PC-9 (cell line): ENCODE measurements around the gene TTR. TPM values are rescaled to one million over a fixed set of nuclear protein-coding genes. Genes with fewer than 3 reads are reported as not detected.

Experiments used
- BruUV-seq: library from RNA; stranded (reverse); fragments of 400-500 nt; replicated peaks from 2 replicates; lab custom pipeline; 2021; lab: Mats Ljungman, UMichigan
- CTCF ChIA-PET: fragments of 300-600 bp; sonication (Branson Sonifier 250); formaldehyde crosslinking; loops from one replicate; lab custom pipeline; 2022; ENCODE audit warnings: antibody characterized with exemption; lab: Charles Lee
- POLR2A ChIA-PET: fragments of 300-600 bp; sonication (Branson Sonifier 250); formaldehyde crosslinking; loops from one replicate; lab custom pipeline; 2022; ENCODE audit warnings: antibody characterized with exemption; ENCODE audit not compliant: unreplicated experiment; lab: Charles Lee
- DNase-seq, 2 experiments: peaks; one replicate each; pipeline versions ENCODE4 v3.0.0 to v3.0.0-alpha.2; 2015 to 2022; ENCODE audit warnings: mixed read lengths in 1 of 2
- H2AFZ ChIP-seq: fragments of 200-600 bp; sonication (generic); 2 replicates; pipeline ENCODE4 v1.8.1; 2017; ENCODE audit warnings: antibody characterized with exemption
- H3F3A ChIP-seq: fragments of 200-600 bp; sonication (generic); 2 replicates; pipeline ENCODE4 v1.8.1; 2017; ENCODE audit warnings: antibody characterized with exemption, mild to moderate bottlenecking, low read depth; ENCODE audit not compliant: insufficient read depth
- H3K27ac ChIP-seq: fragments of 200-600 bp; sonication (generic); 2 replicates; pipeline ENCODE4 v1.6.1; 2016; ENCODE audit warnings: mixed run types
- H3K27me3 ChIP-seq: fragments of 200-600 bp; sonication (generic); 2 replicates; pipeline ENCODE4 v1.6.1; 2016; ENCODE audit warnings: low read depth, mixed run types; ENCODE audit not compliant: insufficient read depth
- H3K36me3 ChIP-seq: fragments of 200-600 bp; sonication (generic); 2 replicates; pipeline ENCODE4 v1.6.1; 2016; ENCODE audit warnings: low read depth, mixed run types
- H3K4me1 ChIP-seq: fragments of 200-600 bp; sonication (generic); replicated peaks from 2 replicates; pipeline ENCODE4 v1.6.1; 2016; ENCODE audit warnings: mixed run types; ENCODE audit not compliant: insufficient read depth
- H3K4me2 ChIP-seq: fragments of 200-600 bp; sonication (generic); 2 replicates; pipeline ENCODE4 v1.6.1; 2017; ENCODE audit warnings: mixed run types
- H3K4me3 ChIP-seq: fragments of 200-600 bp; sonication (generic); 2 replicates; pipeline ENCODE4 v1.6.1; 2016; ENCODE audit warnings: mixed run types
- H3K79me2 ChIP-seq: fragments of 200-600 bp; sonication (generic); 2 replicates; pipeline ENCODE4 v1.6.1; 2017; ENCODE audit warnings: low read depth, mixed run types
- H3K9me2 ChIP-seq: fragments of 200-600 bp; sonication (generic); 2 replicates; pipeline ENCODE4 v1.8.1; 2017; ENCODE audit warnings: mild to moderate bottlenecking; ENCODE audit not compliant: insufficient read depth
- H3K9me3 ChIP-seq: fragments of 200-600 bp; sonication (generic); 2 replicates; pipeline ENCODE4 v1.8.1; 2016; ENCODE audit warnings: low read depth; ENCODE audit not compliant: insufficient read depth
- H4K20me1 ChIP-seq: fragments of 200-600 bp; sonication (generic); 2 replicates; pipeline ENCODE4 v1.8.1; 2017; ENCODE audit not compliant: insufficient read depth
- EZH2 ChIP-seq: fragments of 200-600 bp; sonication (generic); IDR thresholded peaks from 2 replicates; pipeline ENCODE4 v1.8.0; 2017; ENCODE audit warnings: antibody characterized with exemption, low read depth
- intact Hi-C: fragments of 100-400 bp; cut with micrococcal nuclease; formaldehyde crosslinking; loops from one replicate; pipeline ENCODE4 v1.10.0; 2022; ENCODE audit not compliant: unreplicated experiment
- total RNA-seq: library from RNA; stranded (reverse); gene quantifications from 2 replicates; pipeline ENCODE4 v1.2.3, GENCODE V29; 2021
- TF ChIP-seq, protein P1 (sequence below): fragments of 200-600 bp; sonication (generic); conservative IDR thresholded peaks from 2 replicates; pipeline ENCODE4 v1.6.1; 2017; ENCODE audit warnings: mixed run types, antibody characterized with exemption, mild to moderate bottlenecking, moderate library complexity

Gene TTR
- total RNA-seq, 1 experiment from 2014 or later, result not detected

DNA sequence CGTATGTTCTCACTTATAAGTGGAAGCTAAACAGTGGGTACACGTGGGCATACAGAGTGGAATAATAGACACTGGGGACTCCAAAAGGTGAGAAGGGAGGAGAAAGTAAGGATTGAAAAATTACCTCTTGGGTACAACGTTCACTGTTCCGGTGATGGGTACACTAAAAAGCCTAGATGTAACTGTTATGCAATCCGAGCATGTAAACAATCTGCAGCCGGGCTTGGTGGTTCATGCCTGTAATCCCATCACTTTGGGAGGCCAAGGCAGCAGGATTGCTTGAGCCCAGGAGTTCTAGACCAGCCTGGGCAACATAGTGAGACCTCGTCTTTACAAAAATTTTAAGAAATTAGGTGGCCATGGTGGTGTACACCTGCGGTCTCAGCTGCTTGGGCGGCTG, 33.1 kb upstream of the TTR start:
- no peaks in the 10 kb centered on the region for H3K79me2 ChIP-seq
- H3F3A ChIP-seq, result no peaks in the 10 kb centered on the region
- no peaks in the 10 kb centered on the region for H3K4me1 ChIP-seq
- H3K27me3 ChIP-seq, result no peaks in the 10 kb centered on the region
- no peak overlapping the region for H3K4me3 ChIP-seq
- POLR2A ChIA-PET, result interaction anchor here (0.6 kb wide), 1 partner anchor 10 kb away, joined by 11 read pairs; no protein-coding TSS in a partner anchor
- no peaks in the 10 kb centered on the region for H3K9me2 ChIP-seq
- H3K27ac ChIP-seq, result no peak overlapping the region
- H3K36me3 ChIP-seq, result no peaks in the 10 kb centered on the region
- DNase-seq, result no peak
- no peaks in the 10 kb centered on the region for H3K9me3 ChIP-seq
- CTCF ChIA-PET, result interaction anchor here (0.6 kb wide), 1 partner anchor 301 kb away, joined by 3 read pairs; no protein-coding TSS in a partner anchor
- intact Hi-C loops, result loop anchor here (5.0 kb wide), 1 partner anchor 399 kb away; no protein-coding TSS in a partner anchor
- TF ChIP-seq, protein P1, sequence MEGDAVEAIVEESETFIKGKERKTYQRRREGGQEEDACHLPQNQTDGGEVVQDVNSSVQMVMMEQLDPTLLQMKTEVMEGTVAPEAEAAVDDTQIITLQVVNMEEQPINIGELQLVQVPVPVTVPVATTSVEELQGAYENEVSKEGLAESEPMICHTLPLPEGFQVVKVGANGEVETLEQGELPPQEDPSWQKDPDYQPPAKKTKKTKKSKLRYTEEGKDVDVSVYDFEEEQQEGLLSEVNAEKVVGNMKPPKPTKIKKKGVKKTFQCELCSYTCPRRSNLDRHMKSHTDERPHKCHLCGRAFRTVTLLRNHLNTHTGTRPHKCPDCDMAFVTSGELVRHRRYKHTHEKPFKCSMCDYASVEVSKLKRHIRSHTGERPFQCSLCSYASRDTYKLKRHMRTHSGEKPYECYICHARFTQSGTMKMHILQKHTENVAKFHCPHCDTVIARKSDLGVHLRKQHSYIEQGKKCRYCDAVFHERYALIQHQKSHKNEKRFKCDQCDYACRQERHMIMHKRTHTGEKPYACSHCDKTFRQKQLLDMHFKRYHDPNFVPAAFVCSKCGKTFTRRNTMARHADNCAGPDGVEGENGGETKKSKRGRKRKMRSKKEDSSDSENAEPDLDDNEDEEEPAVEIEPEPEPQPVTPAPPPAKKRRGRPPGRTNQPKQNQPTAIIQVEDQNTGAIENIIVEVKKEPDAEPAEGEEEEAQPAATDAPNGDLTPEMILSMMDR, result no peak
- no peak for TF ChIP-seq EZH2
- H2AFZ ChIP-seq, result no peak overlapping the region
- H3K4me2 ChIP-seq, result no peak overlapping the region
- no peaks in the 10 kb centered on the region for H4K20me1 ChIP-seq
- no TSS peak for BruUV-seq

DNA sequence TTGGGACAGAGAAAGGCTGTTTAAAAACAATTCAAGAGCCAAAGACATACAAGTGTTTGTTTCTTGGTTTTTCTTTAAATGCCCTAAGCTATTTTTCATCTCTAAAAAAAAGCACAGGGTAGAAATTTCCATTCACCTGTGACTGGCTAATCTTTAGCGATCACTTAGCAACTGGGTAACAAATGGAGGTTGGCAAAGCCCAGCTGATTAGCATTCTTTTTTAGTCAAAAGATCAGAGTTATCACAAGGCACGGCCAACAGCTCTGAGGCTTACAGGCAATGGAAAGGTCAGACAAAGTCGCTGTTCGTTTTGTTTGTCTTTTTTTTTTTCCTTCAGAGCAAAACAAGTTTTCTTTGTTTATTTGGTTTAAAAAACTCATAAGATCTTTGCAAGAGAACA, 29.0 kb upstream of the TTR start:
- no peaks in the 10 kb centered on the region for H3K27me3 ChIP-seq
- POLR2A ChIA-PET, result no interaction called here
- TF ChIP-seq EZH2, result no peak
- TF ChIP-seq, protein P1, result no peak
- no peaks in the 10 kb centered on the region for H3K9me2 ChIP-seq
- H4K20me1 ChIP-seq, result no peaks in the 10 kb centered on the region
- H3K9me3 ChIP-seq, result no peaks in the 10 kb centered on the region
- H3K36me3 ChIP-seq, result no peaks in the 10 kb centered on the region
- H3K4me1 ChIP-seq, result no peaks in the 10 kb centered on the region
- no peak overlapping the region for H3K27ac ChIP-seq
- H3K4me2 ChIP-seq, result no peak overlapping the region
- no peak overlapping the region for H3K4me3 ChIP-seq
- H3F3A ChIP-seq, result no peaks in the 10 kb centered on the region
- no peaks in the 10 kb centered on the region for H3K79me2 ChIP-seq
- CTCF ChIA-PET, result no interaction called here
- no TSS peak for BruUV-seq
- no peak for DNase-seq
- H2AFZ ChIP-seq, result no peak overlapping the region
- intact Hi-C loops, result no loop called here

DNA sequence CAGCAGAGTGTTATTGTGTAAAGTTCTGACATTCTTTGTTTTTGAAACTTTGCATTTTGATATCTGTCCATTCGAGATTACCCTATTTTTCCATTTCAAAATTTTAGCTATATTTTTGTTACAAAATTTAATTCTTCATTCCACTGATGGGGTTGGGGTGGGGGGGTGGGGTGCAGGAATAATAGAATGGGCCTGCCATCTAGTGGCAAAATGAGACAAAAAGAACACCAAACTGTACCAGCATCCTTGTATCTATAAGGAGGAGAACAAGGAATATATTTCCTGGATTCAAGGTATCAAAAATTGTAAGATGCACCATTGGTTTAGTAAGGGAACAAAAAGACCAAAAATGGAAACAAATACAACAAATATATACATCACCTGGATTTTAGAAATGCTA, 27.9 kb upstream of the TTR start:
- Histone ChIP-seq H3K27ac (no peak overlapping the region), H3F3A (no peaks in the 10 kb centered on the region), H2AFZ (no peak overlapping the region), H3K4me1 (no peaks in the 10 kb centered on the region), H3K4me2 (no peak overlapping the region), H3K9me3 (no peaks in the 10 kb centered on the region), H3K9me2 (no peaks in the 10 kb centered on the region), H4K20me1 (no peaks in the 10 kb centered on the region), H3K79me2 (no peaks in the 10 kb centered on the region), H3K4me3 (no peak overlapping the region), H3K36me3 (no peaks in the 10 kb centered on the region), H3K27me3 (no peaks in the 10 kb centered on the region)
- no TSS peak for BruUV-seq
- intact Hi-C loops, result no loop called here
- DNase-seq, result no peak
- CTCF ChIA-PET, result interaction anchor here (0.6 kb wide), 1 partner anchor 392 kb away, joined by 3 read pairs; no protein-coding TSS in a partner anchor
- TF ChIP-seq, protein P1, result peak; percentile 31; the same call in 1 of the 2 replicates
- TF ChIP-seq EZH2, result no peak
- POLR2A ChIA-PET, result interaction anchor here (0.6 kb wide), 1 partner anchor 154 kb away, joined by 10 read pairs; no protein-coding TSS in a partner anchor
